ENCODE results near the gene CDK2.

GRCh38 chr12:55996715-55997534 is 30.3 kb downstream of the CDK2 start, which contains the start of gene SUOX:
- TF ChIP-seq CTCF (IDR thresholded peaks at IDR 0.05): no peak
- peak; percentile 38 to 48 for TF ChIP-seq POLR2A (IDR thresholded peaks at IDR 0.05)
- peak; percentile 79 for TF ChIP-seq POLR2AphosphoS5 (IDR thresholded peaks at IDR 0.05)
- no peak for TF ChIP-seq EP300 (IDR thresholded peaks at IDR 0.05)

Data from gastroesophageal sphincter (tissue), 3 donors.